ENCODE measurements around the gene C20orf204. TPM values are rescaled to one million over a fixed set of nuclear protein-coding genes. Genes with fewer than 3 reads are reported as not detected.

Gene C20orf204
- total RNA-seq, 1 experiment from 2014 or later, result 3.4 TPM

GRCh38 chr20:64032706-64033624, 3.0 kb upstream of the C20orf204 start:
- no peak for ATAC-seq
- Histone ChIP-seq H3K27me3 (ENCODE audit: low read length) (no peaks in the 10 kb centered on the region), H3K4me1 (ENCODE audit: insufficient read depth, low read length) (no peaks in the 10 kb centered on the region), H3K27ac (ENCODE audit: low read length) (no peak overlapping the region), H2AFZ (ENCODE audit: low read length) (no peak overlapping the region), H3K9me2 (replicated peaks; ENCODE audit: low read length) (no peaks in the 10 kb centered on the region), H3K36me3 (ENCODE audit: low read depth, low read length) (peaks cover 13% of the 10 kb centered on the region; the same call in 1 of the 2 replicates), H3K4me3 (ENCODE audit: low read length) (no peak overlapping the region), H3F3A (ENCODE audit: low read length, unreplicated experiment) (no peaks in the 10 kb centered on the region), H3K4me2 (ENCODE audit: low read length) (no peak overlapping the region), H3K79me2 (ENCODE audit: low read length) (no peaks in the 10 kb centered on the region), H4K20me1 (ENCODE audit: low read length) (no peaks in the 10 kb centered on the region), H3K9ac (ENCODE audit: low read length) (no peak overlapping the region), H3K9me3 (ENCODE audit: low read length) (no peaks in the 10 kb centered on the region)
- no TSS peak for BruUV-seq (replicated peaks)
- ChIA-PET CTCF (no interaction called here), POLR2A (ENCODE audit: unreplicated experiment) (no interaction called here)
- TF ChIP-seq CTCF (conservative IDR thresholded peaks at IDR 0.05; ENCODE audit: low read depth, low read length), result no peak
- TF ChIP-seq EZH2 (IDR thresholded peaks at IDR 0.05; ENCODE audit: low read length, unreplicated experiment), result no peak
- TF ChIP-seq EZH2phosphoT487 (IDR thresholded peaks at IDR 0.05; ENCODE audit: borderline replicate concordance, low read length), result no peak
- no peak for DNase-seq
- intact Hi-C loops (cut with micrococcal nuclease), result no loop called here

GRCh38 chr20:64033981-64034493, 1.9 kb upstream of the C20orf204 start:
- Histone ChIP-seq H3K4me3 (ENCODE audit: low read length) (no peak overlapping the region), H3K36me3 (ENCODE audit: low read depth, low read length) (peaks cover 10% of the 10 kb centered on the region; the same call in 1 of the 2 replicates), H3K9me2 (replicated peaks; ENCODE audit: low read length) (no peaks in the 10 kb centered on the region), H3F3A (ENCODE audit: low read length, unreplicated experiment) (no peaks in the 10 kb centered on the region), H3K79me2 (ENCODE audit: low read length) (no peaks in the 10 kb centered on the region), H3K9ac (ENCODE audit: low read length) (no peak overlapping the region), H2AFZ (ENCODE audit: low read length) (no peak overlapping the region), H3K9me3 (ENCODE audit: low read length) (no peaks in the 10 kb centered on the region), H3K27me3 (ENCODE audit: low read length) (no peaks in the 10 kb centered on the region), H3K4me2 (ENCODE audit: low read length) (no peak overlapping the region), H4K20me1 (ENCODE audit: low read length) (no peaks in the 10 kb centered on the region), H3K27ac (ENCODE audit: low read length) (no peak overlapping the region), H3K4me1 (ENCODE audit: insufficient read depth, low read length) (no peaks in the 10 kb centered on the region)
- ChIA-PET CTCF (no interaction called here), POLR2A (ENCODE audit: unreplicated experiment) (no interaction called here)
- DNase-seq (no peak), ATAC-seq (no peak)
- TF ChIP-seq CTCF (conservative IDR thresholded peaks at IDR 0.05; ENCODE audit: low read depth, low read length), result no peak
- TF ChIP-seq EZH2phosphoT487 (IDR thresholded peaks at IDR 0.05; ENCODE audit: borderline replicate concordance, low read length), result no peak
- TF ChIP-seq EZH2 (IDR thresholded peaks at IDR 0.05; ENCODE audit: low read length, unreplicated experiment), result no peak
- BruUV-seq (replicated peaks), result no TSS peak
- intact Hi-C loops (cut with micrococcal nuclease), result no loop called here

Measured in PC-3 (cell line).